ENCODE results near the gene GPHN.
A peak's percentile ranks its signal among the peaks of the same experiment; 100 is the strongest.

The GPHN gene

DNA sequence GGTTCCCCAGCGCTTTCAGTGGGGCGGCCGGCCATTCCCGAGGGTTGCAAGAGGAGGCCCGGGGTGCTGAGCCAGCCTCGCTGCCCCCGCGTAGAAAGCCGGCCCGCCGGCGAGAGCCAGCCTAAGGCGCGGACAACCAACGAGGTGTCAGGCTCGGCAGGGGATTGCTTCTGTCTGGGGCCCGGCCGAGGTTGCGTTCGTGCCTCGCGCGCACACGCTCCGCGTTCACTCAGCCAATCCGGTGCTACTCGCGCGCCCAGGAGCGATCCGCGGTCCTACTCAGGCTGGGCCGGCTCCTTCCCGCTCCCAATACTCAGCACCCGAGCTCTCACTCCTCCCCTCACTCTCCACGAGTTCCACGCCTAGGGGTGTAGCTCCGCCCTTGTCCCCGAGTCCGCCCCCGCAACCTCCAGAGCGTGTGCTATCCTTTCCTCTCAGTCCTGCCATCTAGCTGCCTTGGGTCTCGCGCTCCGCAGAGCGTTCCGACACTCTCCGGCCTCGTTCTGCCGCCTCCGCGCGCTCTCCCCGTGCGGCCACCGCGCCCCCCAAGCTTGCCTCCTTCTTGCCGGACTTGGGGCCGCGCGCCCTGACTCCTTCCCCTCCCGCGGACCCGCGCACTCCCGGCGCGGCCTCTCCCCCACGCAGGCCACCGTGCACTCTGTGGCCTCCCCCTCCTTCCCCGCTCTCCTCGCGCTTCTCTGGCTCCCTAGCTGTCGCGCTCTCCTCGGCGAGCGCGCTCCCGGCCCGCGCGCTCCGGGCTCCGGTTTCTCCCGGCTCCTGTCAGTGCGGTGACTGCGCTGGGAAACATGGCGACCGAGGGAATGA is at the start of gene GPHN:
Gene GPHN (plus strand): TSS at position 426 of the 825 bp plus-strand sequence.
- peak; percentile 94 for DNase-seq (ENCODE audit: low spot score)

DNA sequence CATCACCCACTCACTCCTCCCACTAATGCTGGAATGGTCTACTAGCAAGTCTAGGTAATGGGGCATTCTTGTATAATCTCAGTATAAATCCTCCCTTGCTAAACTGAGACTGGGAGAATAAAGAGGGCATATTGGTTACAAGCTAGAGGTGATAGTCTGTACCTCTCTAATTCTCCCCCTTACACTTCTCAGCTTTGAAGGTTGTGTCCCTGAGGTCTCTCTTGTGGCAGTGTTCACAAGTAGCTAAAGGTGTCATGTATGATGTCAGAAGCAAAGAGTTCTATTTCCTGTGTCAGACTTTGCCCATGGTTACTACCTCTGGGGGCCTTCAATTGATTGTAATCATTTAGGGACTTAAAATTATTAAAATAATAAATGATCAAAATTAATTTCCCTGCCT is 48.3 kb upstream of the GPHN start:
- DNase-seq (ENCODE audit: low spot score): no peak

DNA sequence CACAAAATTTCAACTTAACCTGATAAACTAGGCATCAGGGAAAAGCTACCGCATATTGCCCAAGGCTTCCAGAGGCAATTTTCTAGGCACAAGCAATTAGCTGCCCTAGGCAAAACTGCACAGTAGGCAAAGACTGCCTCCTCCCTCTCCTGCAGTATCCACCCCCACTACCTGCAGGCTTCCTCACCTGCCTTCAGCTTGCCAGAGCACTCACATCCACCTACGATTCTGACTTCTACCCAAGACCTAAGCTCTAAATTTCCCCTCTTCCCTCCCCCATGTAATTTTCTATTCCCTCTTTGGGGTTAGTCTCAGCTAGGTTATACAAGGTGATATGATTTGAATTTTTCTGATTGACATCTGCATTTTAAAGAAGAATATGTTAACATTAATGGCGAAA is 43.7 kb upstream of the GPHN start:
- DNase-seq (ENCODE audit: low spot score): no peak

GRCh38 chr14:66468778-66469367 is 39.1 kb upstream of the GPHN start:
- DNase-seq (ENCODE audit: low spot score): no peak

- DNase-seq (ENCODE audit: low spot score): no peak
Observed at GRCh38 chr14:66471584-66471983, 36.4 kb upstream of the GPHN start.

DNA sequence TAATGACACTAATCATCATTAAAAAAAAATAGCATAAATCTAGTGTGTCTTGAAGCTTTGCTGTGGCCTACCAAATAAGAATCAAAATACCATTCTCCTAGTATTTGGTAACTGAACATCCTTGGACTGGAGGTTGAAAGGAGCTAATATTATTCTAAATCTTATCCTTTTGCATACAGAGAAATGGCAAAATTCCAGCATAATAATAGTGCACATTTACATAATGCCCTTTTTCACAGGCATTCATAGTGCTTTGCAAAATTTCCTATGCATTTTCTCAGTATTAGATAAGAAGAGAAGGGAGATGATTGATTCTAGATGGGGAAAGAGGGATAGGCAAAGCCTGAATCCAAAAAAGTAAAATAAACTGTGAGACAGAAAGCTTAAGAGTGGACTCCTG is 35.7 kb upstream of the GPHN start:
- DNase-seq (ENCODE audit: low spot score): no peak

DNA sequence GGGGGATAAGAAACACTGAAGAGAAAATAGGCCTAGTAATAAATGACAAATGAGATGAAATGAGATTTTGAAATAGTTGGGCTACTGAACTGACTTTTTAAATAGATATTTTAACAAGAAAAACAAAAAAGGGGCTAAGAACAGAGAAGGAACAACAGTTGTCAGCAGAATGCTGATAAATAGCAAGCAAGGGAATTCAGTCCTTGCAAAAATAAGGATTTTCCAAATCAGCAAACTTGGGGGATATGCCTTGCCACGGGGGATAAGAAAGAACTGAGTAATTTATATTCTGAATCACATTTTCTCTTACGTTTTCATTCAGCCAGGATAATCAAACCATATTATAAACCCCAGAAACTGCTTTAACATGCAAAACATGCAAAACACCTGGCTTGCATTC is 34.7 kb upstream of the GPHN start:
- no peak for DNase-seq (ENCODE audit: low spot score)

- DNase-seq (ENCODE audit: low spot score): no peak
Observed at GRCh38 chr14:66476964-66477363, 31.0 kb upstream of the GPHN start.

DNA sequence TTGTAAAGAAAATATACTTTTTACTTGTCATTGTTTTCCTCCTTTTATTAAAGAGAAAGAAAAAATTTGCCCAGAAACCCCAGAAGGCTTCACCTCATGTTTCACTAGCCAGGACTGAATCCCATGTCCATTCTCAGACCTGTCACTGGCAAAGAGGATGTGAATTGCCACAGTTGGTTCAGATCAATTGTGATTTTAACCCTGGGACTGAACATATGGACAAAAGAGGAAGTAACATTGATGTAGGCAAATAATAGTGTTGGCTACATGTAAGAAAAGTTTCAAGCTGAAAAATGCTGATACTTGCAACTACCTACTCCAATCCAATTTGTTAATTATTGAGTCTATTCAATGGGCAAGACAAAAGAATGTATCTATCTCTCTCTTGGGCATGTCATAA is 30.4 kb upstream of the GPHN start:
- no peak for DNase-seq (ENCODE audit: low spot score)

DNA sequence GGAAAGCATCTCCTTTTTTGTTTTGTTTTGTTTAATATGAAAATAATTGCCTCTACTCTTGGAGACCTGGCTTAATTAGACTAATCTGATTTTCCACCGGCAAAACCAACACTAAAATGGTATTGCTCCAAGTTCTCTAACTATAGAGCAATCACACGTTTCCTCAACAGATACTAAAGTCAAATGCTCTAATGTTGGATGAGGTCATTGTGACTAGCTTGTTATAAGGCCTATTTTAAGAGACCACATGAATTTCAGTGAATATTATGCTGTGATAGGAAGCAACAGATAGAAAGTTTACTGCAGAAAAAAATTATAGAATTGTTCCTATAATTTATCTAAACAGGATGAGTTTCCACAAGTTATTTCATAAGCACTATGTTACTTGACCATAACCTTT is 25.1 kb upstream of the GPHN start:
- no peak for DNase-seq (ENCODE audit: low spot score)

GRCh38 chr14:66483322-66483721 is 24.6 kb upstream of the GPHN start:
- DNase-seq (ENCODE audit: low spot score): no peak

GRCh38 chr14:66485029-66485428 is 22.9 kb upstream of the GPHN start:
- DNase-seq (ENCODE audit: low spot score): no peak

- no peak for DNase-seq (ENCODE audit: low spot score)
Observed at GRCh38 chr14:66485910-66486421, 22.0 kb upstream of the GPHN start, which contains the start of gene CCDC196. Gene CCDC196 (plus strand): TSS chr14:66486371. CDS start chr14:66486503, 132 bp downstream.

- no peak for DNase-seq (ENCODE audit: low spot score)
Observed at GRCh38 chr14:66487164-66487563, 20.8 kb upstream of the GPHN start.

DNA sequence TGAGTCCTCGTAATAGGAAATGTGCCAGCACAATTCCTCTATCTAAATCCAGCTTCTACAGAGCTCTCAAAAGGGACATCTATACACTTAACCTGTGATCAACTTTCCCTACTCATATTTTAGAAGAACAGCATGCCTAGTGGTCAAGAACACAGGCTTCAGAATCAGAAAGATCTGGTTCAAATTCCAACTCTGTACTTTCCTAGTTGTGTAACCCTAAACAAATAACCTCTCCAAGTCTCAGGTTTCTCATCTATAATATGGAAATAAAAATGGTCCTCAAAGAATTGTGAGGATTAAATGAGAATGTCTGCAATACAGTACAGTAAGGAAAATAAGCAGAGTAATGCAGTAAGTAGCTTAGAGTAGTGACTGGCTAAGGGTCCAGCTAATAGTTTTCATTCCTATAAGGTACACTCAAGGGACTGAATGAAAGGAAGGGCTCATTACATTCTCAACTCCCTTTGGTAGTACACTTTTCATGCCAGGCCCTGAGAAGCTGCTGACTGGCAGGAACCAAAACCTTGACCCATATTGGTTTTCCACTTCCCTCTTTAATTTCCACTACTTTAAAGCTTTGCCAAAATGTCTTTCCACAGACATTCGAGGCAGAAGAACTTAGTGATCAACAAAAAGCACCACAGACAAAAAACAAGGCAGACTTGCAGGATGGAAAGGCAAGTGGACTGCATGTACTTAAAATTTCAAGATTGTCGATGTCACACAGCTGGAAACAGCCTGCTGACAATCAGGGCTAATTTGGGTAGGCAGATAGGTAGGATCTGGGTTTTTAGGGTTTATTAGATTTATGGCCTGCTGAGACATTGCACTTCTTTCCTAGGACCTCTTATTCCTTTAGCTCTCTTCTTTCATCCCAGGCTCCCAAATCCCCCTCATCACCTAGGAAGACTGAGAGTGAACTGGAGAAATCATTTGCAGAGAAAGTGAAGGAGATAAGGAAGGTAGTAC is 17.5 kb upstream of the GPHN start:
- DNase-seq (ENCODE audit: low spot score): no peak

DNA sequence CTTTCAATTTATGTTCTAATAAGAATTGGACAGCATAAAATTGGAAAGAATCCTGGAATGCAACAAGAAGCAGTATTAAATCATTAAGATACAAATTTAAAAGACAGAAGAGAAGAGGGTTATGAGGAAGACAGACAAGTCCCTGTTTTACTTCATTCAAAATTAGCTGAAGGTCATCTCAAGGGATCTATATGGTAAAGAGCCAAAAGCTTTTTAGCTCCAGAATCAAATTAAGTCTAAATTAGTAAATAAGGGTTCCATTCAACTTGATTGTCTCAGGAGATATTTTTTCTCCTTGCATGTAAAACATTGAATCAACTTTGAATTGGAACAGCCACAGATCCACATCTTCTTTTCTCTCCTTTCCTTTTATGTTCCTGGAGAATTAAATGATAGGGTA is 14.2 kb upstream of the GPHN start:
- DNase-seq (ENCODE audit: low spot score): no peak

DNA sequence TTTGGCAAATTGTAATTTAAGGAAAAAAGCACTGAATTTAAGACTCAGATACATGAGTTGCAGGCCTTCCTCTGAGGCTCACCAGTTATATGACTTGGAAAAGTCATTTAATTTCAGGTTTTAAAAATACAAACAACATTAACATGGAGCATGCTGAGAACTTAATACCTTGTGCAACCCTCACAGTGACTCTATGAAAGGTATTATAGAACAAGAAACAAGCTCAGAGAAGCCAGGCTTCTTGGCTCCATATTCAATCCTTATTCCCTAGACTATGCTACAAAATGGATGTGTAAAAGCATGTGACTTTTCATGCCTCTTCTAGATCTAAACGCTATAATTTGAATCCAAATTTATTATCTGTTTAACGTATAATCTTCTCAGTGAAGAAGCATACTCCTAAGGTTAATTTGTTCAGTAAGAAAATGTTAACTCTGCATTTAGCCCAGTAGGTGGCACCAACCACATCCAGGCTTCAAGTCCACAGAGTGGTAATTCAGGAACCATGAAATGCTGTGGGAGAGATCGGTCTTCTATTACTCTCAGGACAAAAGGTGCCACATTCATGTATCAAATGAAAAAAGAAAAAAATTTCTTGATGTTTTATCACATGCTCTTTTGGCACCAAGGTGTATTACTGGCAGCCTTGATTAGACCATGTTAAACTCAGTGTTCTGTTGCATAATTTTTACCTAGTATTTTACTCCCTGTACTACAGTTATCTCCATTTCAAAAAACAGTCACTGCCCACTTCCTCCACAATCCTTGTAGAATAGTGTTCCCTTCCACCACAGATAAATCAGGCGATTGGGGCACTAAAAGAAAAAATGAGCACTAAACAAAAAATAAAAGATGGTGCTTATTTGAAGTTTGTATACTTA is 12.5 kb upstream of the GPHN start:
- DNase-seq (ENCODE audit: low spot score): peak; percentile 60

- no peak for DNase-seq (ENCODE audit: low spot score)
Observed at GRCh38 chr14:66496188-66496807, 11.6 kb upstream of the GPHN start.

DNA sequence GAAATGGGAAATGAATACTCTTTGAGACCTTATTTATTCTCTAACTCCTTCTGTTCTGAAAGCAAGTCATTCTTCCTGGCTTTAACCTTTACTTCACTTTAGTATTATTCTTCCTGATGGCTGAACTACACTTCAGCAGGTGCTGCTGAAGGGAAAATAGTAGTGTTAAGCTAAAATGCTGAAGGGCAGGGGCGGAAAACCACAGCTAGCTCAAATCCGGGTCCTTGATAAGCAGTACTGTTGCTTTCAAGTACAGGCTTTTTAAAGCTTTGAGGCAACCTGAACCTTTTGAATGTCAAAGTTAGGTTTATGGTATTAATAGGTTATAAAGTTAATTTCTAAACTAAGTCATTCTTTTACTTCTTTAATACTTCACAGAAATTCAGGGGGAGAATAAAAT is 11.0 kb upstream of the GPHN start:
- DNase-seq (ENCODE audit: low spot score): no peak

- DNase-seq (ENCODE audit: low spot score): no peak
Observed at GRCh38 chr14:66498311-66498710, 9.6 kb upstream of the GPHN start.

- DNase-seq (ENCODE audit: low spot score): no peak
Observed at GRCh38 chr14:66501592-66501991, 6.4 kb upstream of the GPHN start.
